ENCODE data around the gene SLC22A23.

Gene SLC22A23

GRCh38 chr6:3304500-3305215 lies 152.2 kb downstream of the SLC22A23 start:
- H3K36me3 ChIP-seq (ENCODE audit: control insufficient read depth, insufficient read depth, low read length) = no peaks in the 10 kb centered on the region
- H3K27ac ChIP-seq (ENCODE audit: insufficient read depth, low read depth, low read length, poor library complexity, severe bottlenecking) = no peak overlapping the region
- H3K4me3 ChIP-seq (ENCODE audit: insufficient read depth, low read depth, low read length) = no peak overlapping the region
- no peaks in the 10 kb centered on the region for H3K4me1 ChIP-seq (ENCODE audit: control insufficient read depth, insufficient read depth, low read length)
- WGBS, 2 experiments = 92% methylated on average over 16 of the region's 16 CpGs
- no peaks in the 10 kb centered on the region for H3K27me3 ChIP-seq (ENCODE audit: control insufficient read depth, insufficient read depth, low read length, poor library complexity, severe bottlenecking)
- no peaks in the 10 kb centered on the region for H3K9me3 ChIP-seq (ENCODE audit: control insufficient read depth, low read length)

GRCh38 chr6:3303795-3304411 lies 152.9 kb downstream of the SLC22A23 start:
- no peak overlapping the region for H3K4me3 ChIP-seq (ENCODE audit: insufficient read depth, low read depth, low read length)
- no peaks in the 10 kb centered on the region for H3K27me3 ChIP-seq (ENCODE audit: control insufficient read depth, insufficient read depth, low read length, poor library complexity, severe bottlenecking)
- no peaks in the 10 kb centered on the region for H3K4me1 ChIP-seq (ENCODE audit: control insufficient read depth, insufficient read depth, low read length)
- WGBS, 2 experiments = 86 to 92% methylated on average over 1 of the region's 3 CpGs
- no peak overlapping the region for H3K27ac ChIP-seq (ENCODE audit: insufficient read depth, low read depth, low read length, poor library complexity, severe bottlenecking)
- H3K9me3 ChIP-seq (ENCODE audit: control insufficient read depth, low read length) = no peaks in the 10 kb centered on the region
- no peaks in the 10 kb centered on the region for H3K36me3 ChIP-seq (ENCODE audit: control insufficient read depth, insufficient read depth, low read length)

- H3K27me3 ChIP-seq (ENCODE audit: control insufficient read depth, insufficient read depth, low read length, poor library complexity, severe bottlenecking) = no peaks in the 10 kb centered on the region
- no peaks in the 10 kb centered on the region for H3K36me3 ChIP-seq (ENCODE audit: control insufficient read depth, insufficient read depth, low read length)
- H3K4me3 ChIP-seq (ENCODE audit: insufficient read depth, low read depth, low read length) = no peak overlapping the region
- no peak overlapping the region for H3K27ac ChIP-seq (ENCODE audit: insufficient read depth, low read depth, low read length, poor library complexity, severe bottlenecking)
- no peaks in the 10 kb centered on the region for H3K9me3 ChIP-seq (ENCODE audit: control insufficient read depth, low read length)
- 95 to 96% methylated on average over 8 of the region's 8 CpGs for WGBS, 2 experiments
- H3K4me1 ChIP-seq (ENCODE audit: control insufficient read depth, insufficient read depth, low read length) = no peaks in the 10 kb centered on the region
Observed at GRCh38 chr6:3301506-3301905, 155.3 kb downstream of the SLC22A23 start.

- Histone ChIP-seq H3K9me3 (ENCODE audit: control insufficient read depth, low read length) (no peaks in the 10 kb centered on the region), H3K4me3 (ENCODE audit: insufficient read depth, low read depth, low read length) (no peak overlapping the region), H3K27me3 (ENCODE audit: control insufficient read depth, insufficient read depth, low read length, poor library complexity, severe bottlenecking) (no peaks in the 10 kb centered on the region), H3K36me3 (ENCODE audit: control insufficient read depth, insufficient read depth, low read length) (no peaks in the 10 kb centered on the region), H3K27ac (ENCODE audit: insufficient read depth, low read depth, low read length, poor library complexity, severe bottlenecking) (no peak overlapping the region), H3K4me1 (ENCODE audit: control insufficient read depth, insufficient read depth, low read length) (peaks cover 9% of the 10 kb centered on the region)
- 95 to 98% methylated on average over 9 of the region's 10 CpGs for WGBS, 2 experiments
Observed at GRCh38 chr6:3299221-3299620, 157.6 kb downstream of the SLC22A23 start.

- WGBS, 2 experiments = 89% methylated on average over 11 of the region's 11 CpGs
- H3K9me3 ChIP-seq (ENCODE audit: control insufficient read depth, low read length) = no peaks in the 10 kb centered on the region
- H3K27me3 ChIP-seq (ENCODE audit: control insufficient read depth, insufficient read depth, low read length, poor library complexity, severe bottlenecking) = no peaks in the 10 kb centered on the region
- H3K4me1 ChIP-seq (ENCODE audit: control insufficient read depth, insufficient read depth, low read length) = peaks cover 9% of the 10 kb centered on the region
- H3K36me3 ChIP-seq (ENCODE audit: control insufficient read depth, insufficient read depth, low read length) = no peaks in the 10 kb centered on the region
- no peak overlapping the region for H3K27ac ChIP-seq (ENCODE audit: insufficient read depth, low read depth, low read length, poor library complexity, severe bottlenecking)
- H3K4me3 ChIP-seq (ENCODE audit: insufficient read depth, low read depth, low read length) = no peak overlapping the region
Observed at GRCh38 chr6:3297909-3298308, 158.9 kb downstream of the SLC22A23 start.

- H3K36me3 ChIP-seq (ENCODE audit: control insufficient read depth, insufficient read depth, low read length) = no peaks in the 10 kb centered on the region
- H3K27me3 ChIP-seq (ENCODE audit: control insufficient read depth, insufficient read depth, low read length, poor library complexity, severe bottlenecking) = no peaks in the 10 kb centered on the region
- H3K9me3 ChIP-seq (ENCODE audit: control insufficient read depth, low read length) = no peaks in the 10 kb centered on the region
- no peak overlapping the region for H3K4me3 ChIP-seq (ENCODE audit: insufficient read depth, low read depth, low read length)
- peaks cover 9% of the 10 kb centered on the region for H3K4me1 ChIP-seq (ENCODE audit: control insufficient read depth, insufficient read depth, low read length)
- no peak overlapping the region for H3K27ac ChIP-seq (ENCODE audit: insufficient read depth, low read depth, low read length, poor library complexity, severe bottlenecking)
- WGBS, 2 experiments = 91 to 92% methylated on average over 9 of the region's 9 CpGs
Observed at GRCh38 chr6:3297006-3297405, 159.8 kb downstream of the SLC22A23 start.

- peaks cover 9% of the 10 kb centered on the region for H3K4me1 ChIP-seq (ENCODE audit: control insufficient read depth, insufficient read depth, low read length)
- H3K4me3 ChIP-seq (ENCODE audit: insufficient read depth, low read depth, low read length) = no peak overlapping the region
- no peaks in the 10 kb centered on the region for H3K27me3 ChIP-seq (ENCODE audit: control insufficient read depth, insufficient read depth, low read length, poor library complexity, severe bottlenecking)
- 92 to 95% methylated on average over 11 of the region's 11 CpGs for WGBS, 2 experiments
- H3K27ac ChIP-seq (ENCODE audit: insufficient read depth, low read depth, low read length, poor library complexity, severe bottlenecking) = no peak overlapping the region
- no peaks in the 10 kb centered on the region for H3K9me3 ChIP-seq (ENCODE audit: control insufficient read depth, low read length)
- H3K36me3 ChIP-seq (ENCODE audit: control insufficient read depth, insufficient read depth, low read length) = no peaks in the 10 kb centered on the region
Observed at GRCh38 chr6:3296537-3296936, 160.3 kb downstream of the SLC22A23 start.

GRCh38 chr6:3296078-3296477 lies 160.8 kb downstream of the SLC22A23 start:
- Histone ChIP-seq H3K27me3 (ENCODE audit: control insufficient read depth, insufficient read depth, low read length, poor library complexity, severe bottlenecking) (no peaks in the 10 kb centered on the region), H3K4me1 (ENCODE audit: control insufficient read depth, insufficient read depth, low read length) (peaks cover 9% of the 10 kb centered on the region), H3K27ac (ENCODE audit: insufficient read depth, low read depth, low read length, poor library complexity, severe bottlenecking) (no peak overlapping the region), H3K4me3 (ENCODE audit: insufficient read depth, low read depth, low read length) (no peak overlapping the region), H3K36me3 (ENCODE audit: control insufficient read depth, insufficient read depth, low read length) (no peaks in the 10 kb centered on the region), H3K9me3 (ENCODE audit: control insufficient read depth, low read length) (no peaks in the 10 kb centered on the region)
- 92 to 93% methylated on average over 10 of the region's 10 CpGs for WGBS, 2 experiments

GRCh38 chr6:3294921-3295871 lies 161.7 kb downstream of the SLC22A23 start:
- Histone ChIP-seq H3K4me1 (ENCODE audit: control insufficient read depth, insufficient read depth, low read length) (peaks cover 9% of the 10 kb centered on the region), H3K27ac (ENCODE audit: insufficient read depth, low read depth, low read length, poor library complexity, severe bottlenecking) (no peak overlapping the region), H3K27me3 (ENCODE audit: control insufficient read depth, insufficient read depth, low read length, poor library complexity, severe bottlenecking) (no peaks in the 10 kb centered on the region), H3K36me3 (ENCODE audit: control insufficient read depth, insufficient read depth, low read length) (no peaks in the 10 kb centered on the region), H3K4me3 (ENCODE audit: insufficient read depth, low read depth, low read length) (no peak overlapping the region), H3K9me3 (ENCODE audit: control insufficient read depth, low read length) (no peaks in the 10 kb centered on the region)
- 82 to 83% methylated on average over 29 of the region's 29 CpGs for WGBS, 2 experiments

- no peaks in the 10 kb centered on the region for H3K27me3 ChIP-seq (ENCODE audit: control insufficient read depth, insufficient read depth, low read length, poor library complexity, severe bottlenecking)
- 95% methylated on average over 8 of the region's 8 CpGs for WGBS, 2 experiments
- no peak overlapping the region for H3K4me3 ChIP-seq (ENCODE audit: insufficient read depth, low read depth, low read length)
- H3K27ac ChIP-seq (ENCODE audit: insufficient read depth, low read depth, low read length, poor library complexity, severe bottlenecking) = no peak overlapping the region
- H3K9me3 ChIP-seq (ENCODE audit: control insufficient read depth, low read length) = no peaks in the 10 kb centered on the region
- peaks cover 9% of the 10 kb centered on the region for H3K4me1 ChIP-seq (ENCODE audit: control insufficient read depth, insufficient read depth, low read length)
- no peaks in the 10 kb centered on the region for H3K36me3 ChIP-seq (ENCODE audit: control insufficient read depth, insufficient read depth, low read length)
Observed at GRCh38 chr6:3294396-3294795, 162.5 kb downstream of the SLC22A23 start.

Data from ectodermal cell (in vitro differentiated cells).